ENCODE measurements around the gene CCDC184. TPM values are rescaled to one million over a fixed set of nuclear protein-coding genes. Genes with fewer than 3 reads are reported as not detected.
"Not testable (repeated sequence)": the region's sequence is repeated elsewhere in the genome, so short reads cannot be mapped to it uniquely, and the experiment has no call there.

The CCDC184 gene
- total RNA-seq, 1 experiment from 2014 or later = not detected

DNA sequence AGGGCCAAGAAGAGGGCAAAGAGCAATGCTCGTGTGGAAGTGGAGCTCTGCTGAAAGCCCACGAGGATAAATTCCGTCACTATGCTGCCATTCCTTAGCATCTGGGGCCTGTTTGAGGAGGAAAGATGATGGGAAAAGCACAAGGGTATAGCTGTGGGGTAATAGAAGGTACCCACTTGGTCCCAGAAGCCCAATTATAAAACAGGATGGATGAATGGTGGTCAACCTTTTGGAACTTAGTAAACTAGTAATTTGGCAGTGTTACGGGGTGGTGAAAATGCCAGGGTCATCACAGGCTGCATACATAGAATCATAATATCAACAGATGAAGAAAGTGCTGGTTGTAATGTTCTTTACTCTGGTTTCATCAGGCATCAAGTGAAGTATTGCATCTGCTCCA is 19.7 kb downstream of the CCDC184 start, which contains the start of gene OR10AD1:
TSS of gene OR10AD1 (minus strand) at position 101 of the 400 bp plus-strand sequence. CDS start at position 101, 0 bp downstream.
- H3K4me1 ChIP-seq (replicated peaks; ENCODE audit: insufficient read depth) = peaks cover 12% of the 10 kb centered on the region; the same call in 1 of the 2 replicates
- no peaks in the 10 kb centered on the region for H3K9me2 ChIP-seq (ENCODE audit: insufficient read depth)
- DNase-seq = no peak
- no peak within 1 kb of the TSS for H2AFZ ChIP-seq
- H3K36me3 ChIP-seq (ENCODE audit: low read depth) = no peaks in the 10 kb centered on the region
- 0 out of 2 replicates have a peak, but pooled peaks cover 4% of the 10 kb centered on the region for H3F3A ChIP-seq (ENCODE audit: insufficient read depth, low read depth)
- H3K79me2 ChIP-seq (ENCODE audit: low read depth) = no peaks in the 10 kb centered on the region
- H3K27me3 ChIP-seq (ENCODE audit: insufficient read depth, low read depth) = peaks cover 9% of the 10 kb centered on the region
- intact Hi-C loops (cut with micrococcal nuclease; ENCODE audit: unreplicated experiment) = no loop called here
- no peak within 1 kb of the TSS for H3K4me3 ChIP-seq
- no TSS peak for BruUV-seq (replicated peaks)
- POLR2A ChIA-PET (ENCODE audit: unreplicated experiment) = no interaction called here
- TF ChIP-seq CTCF (conservative IDR thresholded peaks at IDR 0.05) (no peak), EZH2 (IDR thresholded peaks at IDR 0.05; ENCODE audit: low read depth) (no peak)
- no peaks in the 10 kb centered on the region for H4K20me1 ChIP-seq (ENCODE audit: insufficient read depth)
- H3K4me2 ChIP-seq = no peak within 1 kb of the TSS
- CTCF ChIA-PET = no interaction called here
- no peak within 1 kb of the TSS for H3K27ac ChIP-seq
- no peaks in the 10 kb centered on the region; the same call in 1 of the 2 replicates for H3K9me3 ChIP-seq (ENCODE audit: insufficient read depth, low read depth)

DNA sequence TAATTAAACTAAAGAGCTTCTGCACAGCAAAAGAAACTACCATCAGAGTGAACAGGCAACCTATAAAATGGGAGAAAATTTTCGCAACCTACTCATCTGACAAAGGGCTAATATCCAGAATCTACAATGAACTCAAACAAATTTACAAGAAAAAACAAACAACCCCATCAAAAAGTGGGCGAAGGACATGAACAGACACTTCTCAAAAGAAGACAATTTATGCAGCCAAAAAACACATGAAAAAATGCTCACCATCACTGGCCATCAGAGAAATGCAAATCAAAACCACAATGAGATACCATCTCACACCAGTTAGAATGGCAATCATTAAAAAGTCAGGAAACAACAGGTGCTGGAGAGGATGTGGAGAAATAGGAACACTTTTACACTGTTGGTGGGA is 26.1 kb downstream of the CCDC184 start:
- peaks cover 22% of the 10 kb centered on the region; the same call in 1 of the 2 replicates for H3K27me3 ChIP-seq (ENCODE audit: insufficient read depth, low read depth)
- BruUV-seq (replicated peaks); H3F3A ChIP-seq (ENCODE audit: insufficient read depth, low read depth); DNase-seq; H2AFZ ChIP-seq; H3K9me3 ChIP-seq (ENCODE audit: insufficient read depth, low read depth); H3K79me2 ChIP-seq (ENCODE audit: low read depth); H3K9me2 ChIP-seq (ENCODE audit: insufficient read depth); H4K20me1 ChIP-seq (ENCODE audit: insufficient read depth); H3K4me3 ChIP-seq; H3K4me1 ChIP-seq (replicated peaks; ENCODE audit: insufficient read depth); H3K27ac ChIP-seq; intact Hi-C loops (cut with micrococcal nuclease; ENCODE audit: unreplicated experiment); POLR2A ChIA-PET (ENCODE audit: unreplicated experiment); H3K36me3 ChIP-seq (ENCODE audit: low read depth); CTCF ChIA-PET; H3K4me2 ChIP-seq: not testable (repeated sequence)

DNA sequence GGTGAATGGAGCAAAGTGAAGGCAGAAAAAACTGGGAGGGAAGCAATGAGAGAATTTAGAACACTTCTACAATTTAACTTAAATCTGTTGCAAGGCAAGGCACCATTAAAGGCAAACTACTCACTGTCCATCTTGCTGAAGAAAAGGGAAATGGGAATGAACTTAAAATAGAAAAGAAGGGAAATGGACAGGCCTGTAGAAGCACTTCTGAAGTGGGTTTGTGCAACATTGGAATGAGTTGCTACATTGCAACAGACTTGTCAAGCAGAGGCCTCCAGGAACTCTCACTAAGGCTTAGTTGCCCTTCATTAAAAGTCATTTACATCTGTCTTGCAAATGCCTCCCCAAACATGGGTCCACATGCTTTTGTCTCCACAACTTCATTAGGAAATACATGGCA is 33.3 kb downstream of the CCDC184 start:
- H3K27ac ChIP-seq = no peak overlapping the region
- no peaks in the 10 kb centered on the region for H3K9me3 ChIP-seq (ENCODE audit: insufficient read depth, low read depth)
- no peaks in the 10 kb centered on the region for H3K36me3 ChIP-seq (ENCODE audit: low read depth)
- H3F3A ChIP-seq (ENCODE audit: insufficient read depth, low read depth) = no peaks in the 10 kb centered on the region
- H3K4me2 ChIP-seq = no peak overlapping the region
- TF ChIP-seq CTCF (conservative IDR thresholded peaks at IDR 0.05) (no peak), EZH2 (IDR thresholded peaks at IDR 0.05; ENCODE audit: low read depth) (no peak)
- H2AFZ ChIP-seq = no peak overlapping the region
- ChIA-PET POLR2A (ENCODE audit: unreplicated experiment) (no interaction called here), CTCF (no interaction called here)
- DNase-seq = no peak
- H4K20me1 ChIP-seq (ENCODE audit: insufficient read depth) = no peaks in the 10 kb centered on the region
- no peaks in the 10 kb centered on the region for H3K9me2 ChIP-seq (ENCODE audit: insufficient read depth)
- BruUV-seq (replicated peaks) = no TSS peak
- H3K27me3 ChIP-seq (ENCODE audit: insufficient read depth, low read depth) = peaks cover 15% of the 10 kb centered on the region; the same call in 1 of the 2 replicates
- no peak overlapping the region for H3K4me3 ChIP-seq
- intact Hi-C loops (cut with micrococcal nuclease; ENCODE audit: unreplicated experiment) = no loop called here
- no peaks in the 10 kb centered on the region for H3K4me1 ChIP-seq (replicated peaks; ENCODE audit: insufficient read depth)
- H3K79me2 ChIP-seq (ENCODE audit: low read depth) = no peaks in the 10 kb centered on the region

DNA sequence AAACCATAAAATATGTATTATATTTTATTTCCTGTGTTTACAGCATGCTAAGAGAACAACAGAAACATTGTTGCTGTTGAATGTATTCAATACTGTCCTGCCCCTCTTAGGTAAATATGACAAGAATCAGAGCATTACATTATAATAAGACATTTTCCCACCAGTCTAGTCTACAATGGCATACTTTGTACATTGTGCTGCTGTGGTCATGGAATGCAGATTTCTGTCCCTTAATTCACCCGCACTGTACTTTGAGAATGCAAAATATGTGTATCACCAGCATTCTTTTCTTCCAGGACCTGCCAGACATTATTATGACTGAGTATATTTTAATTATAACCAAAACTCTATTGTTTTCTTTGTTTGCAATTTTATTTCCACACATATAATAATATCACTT is 36.2 kb downstream of the CCDC184 start:
- Histone ChIP-seq H3K27ac (no peak overlapping the region), H3K27me3 (ENCODE audit: insufficient read depth, low read depth) (peaks cover 8% of the 10 kb centered on the region; the same call in 1 of the 2 replicates), H3K4me2 (no peak overlapping the region), H3K79me2 (ENCODE audit: low read depth) (no peaks in the 10 kb centered on the region), H3K9me2 (ENCODE audit: insufficient read depth) (no peaks in the 10 kb centered on the region), H4K20me1 (ENCODE audit: insufficient read depth) (no peaks in the 10 kb centered on the region), H3K4me1 (replicated peaks; ENCODE audit: insufficient read depth) (no peaks in the 10 kb centered on the region), H3K9me3 (ENCODE audit: insufficient read depth, low read depth) (no peaks in the 10 kb centered on the region), H3K4me3 (no peak overlapping the region), H2AFZ (no peak overlapping the region), H3F3A (ENCODE audit: insufficient read depth, low read depth) (no peaks in the 10 kb centered on the region), H3K36me3 (ENCODE audit: low read depth) (no peaks in the 10 kb centered on the region)
- no TSS peak for BruUV-seq (replicated peaks)
- no peak for TF ChIP-seq CTCF (conservative IDR thresholded peaks at IDR 0.05)
- TF ChIP-seq EZH2 (IDR thresholded peaks at IDR 0.05; ENCODE audit: low read depth) = no peak
- ChIA-PET POLR2A (ENCODE audit: unreplicated experiment) (no interaction called here), CTCF (no interaction called here)
- intact Hi-C loops (cut with micrococcal nuclease; ENCODE audit: unreplicated experiment) = no loop called here
- no peak for DNase-seq

Measured in PC-9 (cell line).